Endothelial cell of umbilical vein (primary cell): ENCODE data around the gene THSD1. TPM values are rescaled to one million over a fixed set of nuclear protein-coding genes. Genes with fewer than 3 reads are reported as not detected.
"Not testable (repeated sequence)": the region's sequence is repeated elsewhere in the genome, so short reads cannot be mapped to it uniquely, and the experiment has no call there.

Experiments used
- BruUV-seq: library from RNA; stranded (reverse); fragments of 400-500 nt; replicated peaks from 2 replicates; lab custom pipeline; 2021; lab: Mats Ljungman, UMichigan
- CTCF ChIA-PET: fragments of 300-600, 350-600 bp; sonication (Branson Sonifier 250); formaldehyde crosslinking; loops from one replicate; lab custom pipeline; 2021; ENCODE audit warnings: antibody characterized with exemption, inconsistent platforms; lab: Charles Lee
- POLR2A ChIA-PET: fragments of 300-600, 350-600 bp; sonication (Branson Sonifier 250); formaldehyde crosslinking; loops from one replicate; lab custom pipeline; 2021; ENCODE audit warnings: antibody characterized with exemption, inconsistent platforms; lab: Charles Lee
- DNase-seq: peaks from one replicate; pipeline ENCODE4 v3.0.0-alpha.2; 2011; ENCODE audit warnings: low read depth, low spot score
- FAIRE-seq: peaks from 2 replicates; lab custom pipeline; 2011; peaks lifted over from hg19 to GRCh38; lab: Jason Lieb, UNC
- H2AFZ ChIP-seq: 2 replicates; pipeline ENCODE4 v1.6.0; 2012; ENCODE audit warnings: low read depth, low read length, control low read depth, inconsistent platforms
- H3K27ac ChIP-seq: 2 replicates; pipeline ENCODE4 v1.5.1; 2011; ENCODE audit warnings: low read depth, mild to moderate bottlenecking, control low read depth, low read length, moderate library complexity; ENCODE audit not compliant: insufficient read depth
- H3K27me3 ChIP-seq, 2 experiments: 2 replicates each; pipeline versions ENCODE4 v1.6.0 to v1.6.1; 2011; ENCODE audit warnings: low read length in 2 of 2, mixed read lengths in 1 of 2; ENCODE audit not compliant: control insufficient read depth in 2 of 2, insufficient read depth in 2 of 2
- H3K36me3 ChIP-seq, 2 experiments: 2 replicates in 1 of 2; 3 replicates in 1 of 2; pipeline ENCODE4 v1.5.1; 2011; ENCODE audit warnings: low read length in 2 of 2, mild to moderate bottlenecking in 1 of 2, moderate library complexity in 1 of 2; ENCODE audit not compliant: control insufficient read depth in 2 of 2, insufficient read depth in 2 of 2; ENCODE audit errors: extremely low read depth in 1 of 2
- H3K4me1 ChIP-seq: 3 replicates; pipeline ENCODE4 v1.5.1; 2011; ENCODE audit warnings: mild to moderate bottlenecking, low read length; ENCODE audit not compliant: control insufficient read depth, insufficient read depth; ENCODE audit errors: extremely low read depth
- H3K4me2 ChIP-seq: 2 replicates; pipeline ENCODE4 v1.6.1; 2011; ENCODE audit warnings: low read length, control low read depth, mixed read lengths; ENCODE audit not compliant: insufficient read depth
- H3K4me3 ChIP-seq, 3 experiments: fragments of 200-600 bp in 1 of 3; sonication (generic), shearing (Covaris generic) in 1 of 3; replicated peaks in 1 of 3; 2 replicates each; pipeline ENCODE4 v1.5.1; 2011 to 2016; ENCODE audit warnings: control low read depth in 3 of 3, low read length in 3 of 3, mild to moderate bottlenecking in 2 of 3, inconsistent platforms in 1 of 3, low read depth in 1 of 3, moderate library complexity in 1 of 3; ENCODE audit not compliant: insufficient read depth in 1 of 3
- H3K79me2 ChIP-seq: 2 replicates; pipeline ENCODE4 v1.6.0; 2012; ENCODE audit warnings: low read length, inconsistent platforms; ENCODE audit not compliant: control insufficient read depth, insufficient read depth
- H3K9ac ChIP-seq: replicated peaks from 2 replicates; pipeline ENCODE3; 2011; ENCODE audit warnings: low read length, control low read depth; ENCODE audit not compliant: insufficient read depth; ENCODE audit errors: extremely low read depth
- H3K9me1 ChIP-seq: replicated peaks from 3 replicates; pipeline ENCODE4 v1.6.0; 2011; ENCODE audit warnings: mild to moderate bottlenecking, low read length; ENCODE audit not compliant: control insufficient read depth, insufficient read depth; ENCODE audit errors: extremely low read depth
- H3K9me3 ChIP-seq: replicated peaks from 2 replicates; pipeline ENCODE4 v1.5.1; 2012; ENCODE audit warnings: low read length, inconsistent platforms; ENCODE audit not compliant: control insufficient read depth, insufficient read depth
- H4K20me1 ChIP-seq: replicated peaks from 2 replicates; pipeline ENCODE3; 2011; ENCODE audit warnings: mild to moderate bottlenecking, low read length; ENCODE audit not compliant: control insufficient read depth, insufficient read depth; ENCODE audit errors: extremely low read depth
- EZH2 ChIP-seq: IDR thresholded peaks from 2 replicates; pipeline ENCODE4 v1.6.1; 2012; ENCODE audit warnings: borderline replicate concordance, low read depth, mild to moderate bottlenecking, moderate library complexity, low read length, inconsistent platforms; ENCODE audit not compliant: severe bottlenecking
- FOS ChIP-seq: IDR thresholded peaks from 2 replicates; pipeline ENCODE4 v1.6.1; 2011; ENCODE audit warnings: mild to moderate bottlenecking, low read length, moderate library complexity, borderline replicate concordance; ENCODE audit not compliant: insufficient read depth
- GATA2 ChIP-seq: IDR thresholded peaks from 2 replicates; pipeline ENCODE4 v1.7.0; 2011; ENCODE audit warnings: low read depth, mild to moderate bottlenecking, moderate library complexity, mixed read lengths, low read length; ENCODE audit not compliant: insufficient read length, insufficient read depth
- JUN ChIP-seq: IDR thresholded peaks from 2 replicates; pipeline ENCODE4 v1.6.1; 2011; ENCODE audit warnings: borderline replicate concordance, low read depth; ENCODE audit not compliant: insufficient read length, insufficient read depth
- MYC ChIP-seq: IDR thresholded peaks from one replicate; pipeline ENCODE4 v1.6.1; 2011; ENCODE audit warnings: mild to moderate bottlenecking, low read depth, low read length
- POLR2A ChIP-seq: IDR thresholded peaks from 2 replicates; pipeline ENCODE4 v1.6.1; 2012; ENCODE audit warnings: low read depth, mild to moderate bottlenecking, control low read depth, low read length
- POLR2AphosphoS5 ChIP-seq: IDR thresholded peaks from 2 replicates; pipeline ENCODE4 v1.6.1; 2012; ENCODE audit warnings: low read depth, mild to moderate bottlenecking, control low read depth, low read length, moderate library complexity; ENCODE audit not compliant: insufficient read depth
- dilution Hi-C: fragments of 300-500 bp; cut with MboI; formaldehyde crosslinking; loops from one replicate; pipeline ENCODE4 v1.15.0; 2019; ENCODE audit warnings: low sequenced_read_pairs; ENCODE audit not compliant: extremely low pct_ligation_motif_present
- intact Hi-C: fragments of 100-400 bp; cut with micrococcal nuclease; formaldehyde crosslinking; loops from one replicate; pipeline ENCODE4 v1.10.0; 2022
- polyA plus RNA-seq, 4 experiments: library from polyadenylated mRNA; depleted of rRNA in 3 of 4; stranded (reverse) in 3 of 4; unstranded in 1 of 4; fragments of >200 nt; gene quantifications; 2 replicates each; pipeline versions ENCODE4 v1.2.1 to v1.2.3, GENCODE V29; 2011 to 2012; ENCODE audit warnings: missing spikeins in 1 of 4
- total RNA-seq: library from RNA; stranded (reverse); gene quantifications from 2 replicates; pipeline ENCODE4 v1.2.3, GENCODE V29; 2021
- TF ChIP-seq, protein P1 (sequence below): IDR thresholded peaks from 2 replicates; pipeline ENCODE4 v1.6.1; 2011; ENCODE audit not compliant: insufficient read depth, insufficient read length
- TF ChIP-seq, protein P2 (sequence below), 2 donors: IDR thresholded peaks; 1 replicate in 1 of 2; 2 replicates in 1 of 2; pipeline ENCODE4 v1.5.1; 2011; ENCODE audit warnings: low read length in 2 of 2, mild to moderate bottlenecking in 2 of 2, moderate library complexity in 2 of 2, control low read depth in 1 of 2, inconsistent platforms in 1 of 2, low read depth in 1 of 2; ENCODE audit not compliant: insufficient read depth in 1 of 2; ENCODE audit errors: extremely low read depth in 1 of 2

THSD1 gene
- total and polyA plus RNA-seq, 2 donors (not counting 3 experiments of a cell fraction or from before 2014, with no cell fraction given), result 25.4 to 27.6 TPM

DNA sequence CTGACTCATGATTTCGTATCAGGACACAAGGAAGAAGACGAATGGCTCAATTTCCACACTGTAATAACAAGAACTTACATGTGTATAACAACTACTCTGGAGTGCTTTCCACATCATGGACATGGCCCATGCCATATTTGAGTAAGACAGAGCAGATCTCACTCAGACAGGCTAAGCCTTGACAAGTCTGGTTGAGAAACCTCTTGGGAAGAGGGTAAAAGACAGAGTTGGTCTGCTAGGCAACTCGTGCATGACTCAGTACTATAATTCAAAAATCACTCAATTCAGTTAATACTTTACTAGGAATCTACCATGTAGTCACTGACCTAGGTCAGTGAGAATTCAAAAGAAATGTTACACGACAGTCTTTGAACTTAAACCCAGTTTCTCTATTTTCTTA is 5.7 kb upstream of the THSD1 start:
- Histone ChIP-seq H3K9me1 (no peaks in the 10 kb centered on the region), H4K20me1 (no peaks in the 10 kb centered on the region), H3K4me2 (no peak overlapping the region), H3K4me1 (peaks cover 17% of the 10 kb centered on the region), H3K27me3 (no peaks in the 10 kb centered on the region), H3K27ac (no peak overlapping the region), H2AFZ (no peak overlapping the region), H3K9me3 (no peaks in the 10 kb centered on the region), H3K4me3 (no peak overlapping the region), H3K79me2 (no peaks in the 10 kb centered on the region), H3K36me3 (peaks cover 0 to 3% of the 10 kb centered on the region in 2 experiments), H3K9ac (no peak overlapping the region)
- intact Hi-C loops, result no loop called here
- dilution Hi-C loops, result no loop called here
- FAIRE-seq, result no peak
- BruUV-seq, result no TSS peak
- POLR2A ChIA-PET, result no interaction called here
- DNase-seq, result no peak
- no peak for TF ChIP-seq GATA2
- no peak for TF ChIP-seq JUN
- TF ChIP-seq FOS, result no peak
- TF ChIP-seq POLR2AphosphoS5, result no peak
- TF ChIP-seq MYC, result no peak
- TF ChIP-seq EZH2, result no peak
- TF ChIP-seq, protein P1, sequence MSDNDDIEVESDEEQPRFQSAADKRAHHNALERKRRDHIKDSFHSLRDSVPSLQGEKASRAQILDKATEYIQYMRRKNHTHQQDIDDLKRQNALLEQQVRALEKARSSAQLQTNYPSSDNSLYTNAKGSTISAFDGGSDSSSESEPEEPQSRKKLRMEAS, result no peak
- TF ChIP-seq, protein P2, sequence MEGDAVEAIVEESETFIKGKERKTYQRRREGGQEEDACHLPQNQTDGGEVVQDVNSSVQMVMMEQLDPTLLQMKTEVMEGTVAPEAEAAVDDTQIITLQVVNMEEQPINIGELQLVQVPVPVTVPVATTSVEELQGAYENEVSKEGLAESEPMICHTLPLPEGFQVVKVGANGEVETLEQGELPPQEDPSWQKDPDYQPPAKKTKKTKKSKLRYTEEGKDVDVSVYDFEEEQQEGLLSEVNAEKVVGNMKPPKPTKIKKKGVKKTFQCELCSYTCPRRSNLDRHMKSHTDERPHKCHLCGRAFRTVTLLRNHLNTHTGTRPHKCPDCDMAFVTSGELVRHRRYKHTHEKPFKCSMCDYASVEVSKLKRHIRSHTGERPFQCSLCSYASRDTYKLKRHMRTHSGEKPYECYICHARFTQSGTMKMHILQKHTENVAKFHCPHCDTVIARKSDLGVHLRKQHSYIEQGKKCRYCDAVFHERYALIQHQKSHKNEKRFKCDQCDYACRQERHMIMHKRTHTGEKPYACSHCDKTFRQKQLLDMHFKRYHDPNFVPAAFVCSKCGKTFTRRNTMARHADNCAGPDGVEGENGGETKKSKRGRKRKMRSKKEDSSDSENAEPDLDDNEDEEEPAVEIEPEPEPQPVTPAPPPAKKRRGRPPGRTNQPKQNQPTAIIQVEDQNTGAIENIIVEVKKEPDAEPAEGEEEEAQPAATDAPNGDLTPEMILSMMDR (IDR thresholded peaks at IDR 0.05; ENCODE audit: extremely low read depth in 1 of 2, insufficient read depth in 1 of 2, low read depth in 1 of 2, low read length in 2 of 2), result no peak
- no peak for TF ChIP-seq POLR2A
- CTCF ChIA-PET, result interaction anchor here (1.3 to 11.9 kb wide), 2 partner anchors 11 to 38 kb away, joined by 8 to 142 read pairs; partner anchors contain the start of gene VPS36

DNA sequence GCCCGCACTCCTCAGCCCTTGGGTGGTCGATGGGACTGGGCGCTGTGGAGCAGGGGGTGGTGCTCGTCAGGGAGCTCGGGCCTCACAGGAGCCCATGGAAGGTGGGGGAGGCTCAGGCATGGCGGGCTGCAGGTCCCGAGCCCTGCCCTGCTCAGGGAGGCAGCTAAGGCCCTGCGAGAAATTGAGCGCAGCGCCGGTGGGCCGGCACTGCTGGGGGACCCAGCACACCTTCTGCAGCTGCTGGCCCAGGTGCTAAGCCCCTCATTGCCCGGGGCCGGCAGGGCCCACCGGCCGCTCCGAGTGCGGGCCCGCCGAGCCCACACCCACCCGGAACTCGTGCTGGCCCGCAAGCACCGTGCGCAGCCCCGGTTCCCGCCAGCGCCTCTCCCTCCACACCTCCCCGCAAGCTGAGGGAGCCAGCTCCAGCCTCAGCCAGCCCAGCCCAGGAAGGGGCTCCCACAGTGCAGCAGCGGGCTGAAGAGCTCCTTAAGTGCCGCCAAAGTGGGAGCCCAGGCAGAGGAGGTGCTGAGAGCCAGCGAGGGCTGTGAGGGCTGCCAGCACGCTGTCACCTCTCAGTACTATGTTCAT is 2.2 kb upstream of the THSD1 start:
- DNase-seq, H3K4me3 ChIP-seq, H3K27me3 ChIP-seq, H3K27ac ChIP-seq, H3K9me3 ChIP-seq, BruUV-seq, H3K9me1 ChIP-seq, H2AFZ ChIP-seq, intact Hi-C loops, POLR2A ChIA-PET, dilution Hi-C loops, H3K4me2 ChIP-seq, H3K9ac ChIP-seq, H3K36me3 ChIP-seq, H4K20me1 ChIP-seq, FAIRE-seq: not testable (repeated sequence)
- CTCF ChIA-PET, result interaction anchor here (2.4 to 11.9 kb wide), 2 partner anchors 20 to 41 kb away, joined by 13 to 142 read pairs; partner anchors contain the start of gene VPS36
- Histone ChIP-seq H3K79me2 (peaks cover 11% of the 10 kb centered on the region), H3K4me1 (peaks cover 21% of the 10 kb centered on the region)
